ENCODE measurements around the gene TOM1L2. TPM values are rescaled to one million over a fixed set of nuclear protein-coding genes. Genes with fewer than 3 reads are reported as not detected.

Gene TOM1L2
- total RNA-seq, 1 donor from 2014 or later = 16.7 TPM

GRCh38 chr17:17856386-17856785, 115.8 kb downstream of the TOM1L2 start:
- no peak for FAIRE-seq
- DNase-seq (ENCODE audit: low spot score in 2 of 2) = no peak

GRCh38 chr17:17855976-17856375, 116.2 kb downstream of the TOM1L2 start:
- FAIRE-seq = no peak
- DNase-seq (ENCODE audit: low spot score in 2 of 2) = no peak

GRCh38 chr17:17853811-17854447, 118.3 kb downstream of the TOM1L2 start:
- DNase-seq (ENCODE audit: low spot score in 2 of 2) = no peak
- FAIRE-seq = no peak

- no peak for FAIRE-seq
- no peak for DNase-seq (ENCODE audit: low spot score in 2 of 2)
Observed at GRCh38 chr17:17852930-17853329, 119.3 kb downstream of the TOM1L2 start.

- FAIRE-seq (no peak), DNase-seq (ENCODE audit: low spot score in 2 of 2) (no peak)
Observed at GRCh38 chr17:17851103-17852002, 120.8 kb downstream of the TOM1L2 start.

- no peak for FAIRE-seq
- DNase-seq (ENCODE audit: low spot score in 2 of 2) = no peak
Observed at GRCh38 chr17:17849845-17850373, 122.3 kb downstream of the TOM1L2 start.

- FAIRE-seq (no peak), DNase-seq (ENCODE audit: low spot score in 2 of 2) (peak in 1 of 2 donors; percentile 75)
Observed at GRCh38 chr17:17849147-17849820, 122.9 kb downstream of the TOM1L2 start.

GRCh38 chr17:17848311-17849082, 123.7 kb downstream of the TOM1L2 start:
- DNase-seq (ENCODE audit: low spot score in 2 of 2) (no peak), FAIRE-seq (no peak)

GRCh38 chr17:17847726-17848125, 124.5 kb downstream of the TOM1L2 start:
- no peak for DNase-seq (ENCODE audit: low spot score in 2 of 2)
- FAIRE-seq = no peak

- DNase-seq (ENCODE audit: low spot score in 2 of 2) (no peak), FAIRE-seq (no peak)
Observed at GRCh38 chr17:17847118-17847689, 125.0 kb downstream of the TOM1L2 start.

GRCh38 chr17:17846645-17847044, 125.6 kb downstream of the TOM1L2 start:
- no peak for DNase-seq (ENCODE audit: low spot score in 2 of 2)
- no peak for FAIRE-seq

- no peak for DNase-seq (ENCODE audit: low spot score in 2 of 2)
Observed at GRCh38 chr17:17846003-17846402, 126.2 kb downstream of the TOM1L2 start.

GRCh38 chr17:17845046-17845775, 127.0 kb downstream of the TOM1L2 start:
- FAIRE-seq = no peak
- DNase-seq (ENCODE audit: low spot score in 2 of 2) = no peak

More at GRCh38 chr17:17846003-17846402, 126.2 kb downstream of the TOM1L2 start:
- FAIRE-seq = no peak

GRCh38 chr17:17844500-17844899, 127.7 kb downstream of the TOM1L2 start:
- FAIRE-seq (no peak), DNase-seq (ENCODE audit: low spot score in 2 of 2) (no peak)

GRCh38 chr17:17844079-17844478, 128.1 kb downstream of the TOM1L2 start:
- no peak for DNase-seq (ENCODE audit: low spot score in 2 of 2)
- FAIRE-seq = no peak

- FAIRE-seq (no peak), DNase-seq (ENCODE audit: low spot score in 2 of 2) (no peak)
Observed at GRCh38 chr17:17843096-17843495, 129.1 kb downstream of the TOM1L2 start.

GRCh38 chr17:17842111-17842876, 129.9 kb downstream of the TOM1L2 start:
- FAIRE-seq (no peak), DNase-seq (ENCODE audit: low spot score in 2 of 2) (no peak)

GRCh38 chr17:17841601-17842025, 130.6 kb downstream of the TOM1L2 start:
- no peak for FAIRE-seq

More at GRCh38 chr17:17841601-17842025, 130.6 kb downstream of the TOM1L2 start:
- DNase-seq (ENCODE audit: low spot score in 2 of 2) = peak in 1 of 2 donors; percentile 33
